ENCODE results near the gene LDB2. TPM values are rescaled to one million over a fixed set of nuclear protein-coding genes. Genes with fewer than 3 reads are reported as not detected.

The LDB2 gene
- total RNA-seq, 1 donor from 2014 or later = 31.5 TPM

DNA sequence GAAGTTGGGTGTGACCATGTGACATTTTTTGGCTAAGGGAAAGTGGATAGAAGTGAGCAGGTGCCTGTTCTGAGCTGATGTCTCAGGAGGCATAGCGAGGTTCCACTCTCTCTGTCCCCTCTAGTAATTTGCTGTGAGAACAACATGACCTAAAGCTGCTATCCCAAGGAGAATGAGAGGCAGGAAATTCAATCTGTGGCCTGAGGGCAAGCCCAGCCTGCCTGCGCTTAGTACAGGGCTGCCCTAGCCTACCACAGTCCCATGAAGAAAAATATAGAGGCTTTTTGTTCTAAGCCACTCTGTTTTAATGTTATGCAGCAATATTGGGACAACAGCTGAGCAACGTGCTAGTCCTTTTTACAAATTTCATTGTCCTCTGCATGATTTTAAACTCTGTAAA lies 193.1 kb downstream of the LDB2 start:
- H3K36me3 Mint-ChIP-seq = peaks cover 4% of the 10 kb centered on the region
- DNase-seq (ENCODE audit: extremely low spot score, unreplicated experiment) = no peak
- no peak overlapping the region for H3K4me3 Mint-ChIP-seq
- TF ChIP-seq, protein P1, sequence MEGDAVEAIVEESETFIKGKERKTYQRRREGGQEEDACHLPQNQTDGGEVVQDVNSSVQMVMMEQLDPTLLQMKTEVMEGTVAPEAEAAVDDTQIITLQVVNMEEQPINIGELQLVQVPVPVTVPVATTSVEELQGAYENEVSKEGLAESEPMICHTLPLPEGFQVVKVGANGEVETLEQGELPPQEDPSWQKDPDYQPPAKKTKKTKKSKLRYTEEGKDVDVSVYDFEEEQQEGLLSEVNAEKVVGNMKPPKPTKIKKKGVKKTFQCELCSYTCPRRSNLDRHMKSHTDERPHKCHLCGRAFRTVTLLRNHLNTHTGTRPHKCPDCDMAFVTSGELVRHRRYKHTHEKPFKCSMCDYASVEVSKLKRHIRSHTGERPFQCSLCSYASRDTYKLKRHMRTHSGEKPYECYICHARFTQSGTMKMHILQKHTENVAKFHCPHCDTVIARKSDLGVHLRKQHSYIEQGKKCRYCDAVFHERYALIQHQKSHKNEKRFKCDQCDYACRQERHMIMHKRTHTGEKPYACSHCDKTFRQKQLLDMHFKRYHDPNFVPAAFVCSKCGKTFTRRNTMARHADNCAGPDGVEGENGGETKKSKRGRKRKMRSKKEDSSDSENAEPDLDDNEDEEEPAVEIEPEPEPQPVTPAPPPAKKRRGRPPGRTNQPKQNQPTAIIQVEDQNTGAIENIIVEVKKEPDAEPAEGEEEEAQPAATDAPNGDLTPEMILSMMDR (conservative IDR thresholded peaks at IDR 0.05) = no peak
- H3K27ac Mint-ChIP-seq = no peak overlapping the region
- peaks cover 12% of the 10 kb centered on the region for H3K4me1 Mint-ChIP-seq (ENCODE audit: unreplicated experiment)
- no peaks in the 10 kb centered on the region for H3K9me3 Mint-ChIP-seq
- H3K27me3 Mint-ChIP-seq = no peaks in the 10 kb centered on the region

DNA sequence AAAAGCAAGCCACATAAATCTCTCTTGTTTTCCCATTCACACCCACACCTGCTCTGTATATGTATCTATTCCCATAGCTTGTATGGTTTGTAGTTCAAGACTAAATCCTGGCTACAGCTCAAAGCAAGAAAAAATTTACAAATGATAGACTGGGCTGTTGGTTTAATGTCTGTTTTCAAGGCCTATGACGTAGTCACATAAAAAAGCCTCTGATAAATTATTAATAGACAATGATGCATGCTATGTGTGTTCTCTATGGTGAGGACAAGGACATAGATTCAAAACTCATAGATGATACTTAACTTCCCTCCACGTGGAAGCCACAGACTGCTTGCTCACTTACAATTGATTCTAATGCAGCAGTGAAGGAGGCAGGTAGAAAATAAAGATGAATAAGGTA lies 194.0 kb downstream of the LDB2 start:
- Mint-ChIP-seq H3K9me3 (no peaks in the 10 kb centered on the region), H3K36me3 (peaks cover 4% of the 10 kb centered on the region), H3K27ac (no peak overlapping the region), H3K4me1 (ENCODE audit: unreplicated experiment) (peaks cover 12% of the 10 kb centered on the region), H3K27me3 (no peaks in the 10 kb centered on the region), H3K4me3 (no peak overlapping the region)
- no peak for DNase-seq (ENCODE audit: extremely low spot score, unreplicated experiment)
- TF ChIP-seq, protein P1 (conservative IDR thresholded peaks at IDR 0.05) = no peak

DNA sequence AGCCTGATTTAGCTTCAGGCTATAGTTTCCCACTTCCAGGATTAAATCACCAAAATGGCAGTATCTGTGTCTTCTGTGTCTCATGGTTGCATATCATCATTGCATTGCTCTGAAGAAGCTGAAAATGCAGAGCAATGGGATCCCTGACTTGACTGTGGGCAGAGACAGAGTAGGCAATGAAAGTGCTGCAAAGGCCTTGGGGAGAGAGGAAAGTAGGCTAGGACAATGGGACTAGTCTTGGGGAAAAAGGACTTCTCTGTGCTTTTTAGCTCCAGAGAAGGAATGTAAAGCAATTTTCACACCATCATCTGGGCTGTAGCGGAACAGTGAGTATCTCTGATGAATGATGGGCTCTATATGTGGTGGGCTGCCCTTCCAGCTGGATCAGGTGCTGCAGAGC lies 202.5 kb downstream of the LDB2 start:
- no peak for DNase-seq (ENCODE audit: extremely low spot score, unreplicated experiment)
- Mint-ChIP-seq H3K4me1 (ENCODE audit: unreplicated experiment) (peaks cover 18% of the 10 kb centered on the region), H3K27ac (no peak overlapping the region), H3K27me3 (no peaks in the 10 kb centered on the region), H3K9me3 (no peaks in the 10 kb centered on the region), H3K4me3 (no peak overlapping the region), H3K36me3 (no peaks in the 10 kb centered on the region)
- TF ChIP-seq, protein P1 (conservative IDR thresholded peaks at IDR 0.05) = no peak

DNA sequence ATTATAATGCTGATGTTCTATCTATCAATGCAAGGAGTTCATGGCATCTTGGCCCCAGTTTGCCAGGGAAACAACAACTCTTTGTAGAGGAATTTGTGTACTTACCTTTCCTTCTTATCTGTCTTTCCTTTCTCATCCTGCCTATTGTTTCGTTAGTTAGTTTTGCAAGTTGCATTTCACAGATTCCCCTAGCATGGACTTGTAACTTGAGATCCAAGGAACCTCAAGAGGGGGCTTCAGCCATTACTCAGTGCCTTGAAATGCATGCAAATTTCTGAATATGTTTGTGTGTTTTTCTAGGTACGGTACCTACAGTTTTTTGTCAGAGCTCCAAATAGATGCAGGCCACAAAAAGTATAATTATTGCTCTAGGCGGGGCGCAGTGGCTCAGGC lies 203.6 kb downstream of the LDB2 start:
- H3K27ac Mint-ChIP-seq = no peak overlapping the region
- H3K4me1 Mint-ChIP-seq (ENCODE audit: unreplicated experiment) = peaks cover 18% of the 10 kb centered on the region
- H3K27me3 Mint-ChIP-seq = no peaks in the 10 kb centered on the region
- no peaks in the 10 kb centered on the region for H3K36me3 Mint-ChIP-seq
- DNase-seq (ENCODE audit: extremely low spot score, unreplicated experiment) = no peak
- TF ChIP-seq, protein P1 (conservative IDR thresholded peaks at IDR 0.05) = no peak
- H3K9me3 Mint-ChIP-seq = no peaks in the 10 kb centered on the region
- H3K4me3 Mint-ChIP-seq = no peak overlapping the region

DNA sequence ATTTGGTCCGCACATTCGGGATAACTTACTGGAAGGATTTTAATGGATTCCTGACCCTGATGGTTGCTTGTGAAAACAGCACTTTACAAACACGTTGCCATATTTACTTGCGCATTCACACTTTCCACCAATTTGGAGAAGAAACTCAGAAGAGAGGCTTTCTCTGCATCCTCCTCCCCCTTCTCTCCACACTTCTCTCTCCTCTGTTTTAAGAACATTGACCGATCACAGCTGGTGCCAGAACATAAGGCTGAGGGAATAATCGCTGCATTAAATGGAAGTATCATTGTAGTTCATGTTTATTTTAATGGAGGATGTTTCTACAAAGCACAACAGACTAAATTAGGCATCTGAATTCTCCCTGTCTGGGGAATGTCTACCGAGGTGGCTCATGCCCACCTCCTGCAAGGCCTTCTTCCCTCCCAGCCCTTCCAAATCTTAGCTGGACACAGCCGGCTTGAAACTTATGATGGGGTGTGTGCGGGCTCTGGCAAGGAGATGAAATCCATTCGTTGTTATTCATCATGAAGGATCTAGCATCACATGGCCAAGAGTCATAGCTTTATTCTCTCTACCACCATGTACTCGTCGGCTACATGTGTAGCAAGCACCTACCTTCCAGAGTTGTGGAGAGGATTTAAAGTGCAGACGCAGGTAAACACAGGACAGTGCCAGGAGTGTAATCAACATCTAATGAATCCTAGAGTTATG lies 204.1 kb downstream of the LDB2 start:
- Mint-ChIP-seq H3K27ac (no peak overlapping the region), H3K9me3 (no peaks in the 10 kb centered on the region), H3K36me3 (no peaks in the 10 kb centered on the region), H3K4me1 (ENCODE audit: unreplicated experiment) (peaks cover 18% of the 10 kb centered on the region), H3K4me3 (no peak overlapping the region), H3K27me3 (no peaks in the 10 kb centered on the region)
- TF ChIP-seq, protein P1 (conservative IDR thresholded peaks at IDR 0.05) = no peak
- DNase-seq (ENCODE audit: extremely low spot score, unreplicated experiment) = no peak
